HG03521 (cell line): ENCODE data around the gene ARHGAP25.
"Not testable (repeated sequence)": the region's sequence is repeated elsewhere in the genome, so short reads cannot be mapped to it uniquely, and the experiment has no call there.

Experiments used
- ATAC-seq: cut with Tn5 transposase; IDR thresholded peaks from one replicate; pipeline ENCODE4 v1.9.1; 2021; ENCODE audit warnings: mild to moderate bottlenecking, moderate library complexity; ENCODE audit not compliant: unreplicated experiment

The ARHGAP25 gene

GRCh38 chr2:68790600-68790999 is 56.0 kb downstream of the ARHGAP25 start:
- ATAC-seq: no peak

- no peak for ATAC-seq
Observed at GRCh38 chr2:68791914-68792313, 57.3 kb downstream of the ARHGAP25 start.

- ATAC-seq: no peak
Observed at GRCh38 chr2:68792751-68793150, 58.1 kb downstream of the ARHGAP25 start.

DNA sequence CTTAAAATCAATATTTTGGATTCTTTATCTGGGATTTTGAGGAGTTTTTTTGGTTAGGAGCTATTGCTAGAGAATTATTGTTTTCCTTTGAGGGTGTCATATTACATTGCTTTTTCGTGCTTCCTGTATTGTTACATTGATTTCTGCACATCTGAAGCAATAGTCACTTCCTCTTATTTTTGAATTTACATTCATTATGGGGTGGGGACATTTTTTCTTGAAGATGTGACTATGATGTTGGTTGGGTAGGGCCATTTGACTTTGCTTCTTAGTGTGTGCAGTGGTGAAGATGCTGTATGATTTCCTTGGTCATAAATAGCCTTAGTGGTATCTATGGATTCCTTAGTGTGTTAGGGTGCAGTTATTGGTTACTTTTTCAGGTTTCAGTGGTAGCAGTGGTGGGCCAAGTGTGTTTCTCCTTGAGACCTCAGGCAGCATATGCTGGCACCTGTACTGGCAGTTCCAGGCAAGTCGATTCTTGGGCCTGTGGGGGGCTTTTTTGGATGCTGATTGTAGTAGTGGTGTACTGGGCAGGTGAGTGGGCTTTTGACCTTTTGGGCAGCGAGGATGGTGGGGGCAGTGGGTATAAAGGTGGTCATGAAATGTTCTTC is 61.8 kb downstream of the ARHGAP25 start:
- no peak for ATAC-seq

- no peak for ATAC-seq
Observed at GRCh38 chr2:68798569-68798968, 64.0 kb downstream of the ARHGAP25 start.

DNA sequence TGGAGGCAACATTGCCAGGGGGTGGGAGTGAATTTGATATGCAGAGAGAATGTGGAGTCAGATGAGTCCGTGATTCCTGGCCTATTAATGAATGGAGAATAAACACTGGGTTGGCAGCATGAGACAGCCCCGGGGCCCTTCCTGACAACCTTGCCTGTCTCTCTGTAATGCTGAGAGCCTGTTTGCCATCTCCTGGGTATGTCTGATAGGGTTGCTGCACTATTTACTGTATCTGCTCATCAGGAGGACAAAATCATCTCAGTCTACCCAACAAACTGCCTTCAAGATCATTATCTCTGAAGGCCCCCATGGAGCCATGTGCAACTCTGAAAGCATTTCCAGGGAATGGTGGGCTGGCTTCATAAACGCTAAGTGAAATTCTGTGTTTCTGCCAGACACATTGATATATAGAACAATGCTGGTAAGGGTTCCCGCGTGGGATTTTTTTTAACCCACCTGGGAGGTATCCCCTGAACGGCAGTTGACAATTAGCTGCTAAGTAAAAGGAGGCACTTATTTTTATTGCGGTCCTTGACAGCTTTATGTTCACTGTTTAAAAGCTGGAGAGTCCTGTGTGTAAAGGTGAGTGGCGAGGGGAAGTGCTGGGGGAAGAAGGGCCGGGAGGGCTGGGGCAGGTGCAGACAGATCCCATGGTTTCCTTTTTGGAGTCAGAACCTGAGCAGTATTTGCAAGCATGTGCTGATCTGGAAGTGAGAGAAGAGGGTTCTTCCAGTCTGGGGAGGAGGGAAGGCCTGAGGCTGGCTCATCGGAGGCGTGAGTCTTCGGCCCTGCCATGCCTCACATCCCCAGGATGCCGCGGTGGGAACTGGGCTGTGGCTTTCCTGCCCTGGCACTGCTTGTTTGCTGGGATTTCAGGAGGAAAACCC is 64.8 kb downstream of the ARHGAP25 start:
- ATAC-seq: no peak

DNA sequence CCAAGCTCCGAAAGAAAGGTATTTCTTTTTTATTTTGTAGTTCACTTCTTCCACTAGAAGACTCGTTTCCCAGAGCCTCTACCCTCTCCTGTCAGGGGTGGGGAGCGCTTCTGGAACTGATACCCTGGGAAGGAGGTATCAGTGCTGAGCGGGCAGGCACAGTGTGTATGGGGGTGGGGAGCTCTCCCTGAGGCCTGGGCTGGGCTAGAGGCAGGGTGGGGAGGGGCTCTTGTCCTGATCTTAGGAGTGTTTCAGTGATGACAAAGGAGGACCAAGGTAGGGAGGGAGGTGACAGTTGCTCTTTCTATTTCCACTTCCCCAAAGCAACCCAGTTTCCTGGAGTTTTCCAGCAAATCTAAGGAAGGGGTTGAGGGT is 65.4 kb downstream of the ARHGAP25 start:
- no peak for ATAC-seq

DNA sequence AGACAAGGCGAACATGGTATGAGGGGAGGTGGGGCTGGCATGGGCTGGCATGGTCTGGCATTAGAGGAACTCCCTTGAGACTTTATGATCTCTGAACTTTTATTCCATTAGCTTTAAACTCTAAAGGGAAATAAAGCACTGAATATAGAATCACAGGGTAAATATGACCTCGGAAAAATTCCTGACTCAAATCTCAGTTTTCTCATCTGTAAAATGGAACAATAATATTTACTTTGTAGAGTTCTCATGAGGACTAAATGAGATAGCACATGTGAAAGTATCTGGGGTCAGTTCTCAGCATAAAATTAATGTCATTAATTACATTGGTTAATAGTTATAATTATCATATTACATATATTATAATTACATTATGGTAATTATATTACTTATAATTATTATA is 65.9 kb downstream of the ARHGAP25 start:
- ATAC-seq: no peak

GRCh38 chr2:68802161-68802560 is 67.5 kb downstream of the ARHGAP25 start:
- ATAC-seq: not testable (repeated sequence)

DNA sequence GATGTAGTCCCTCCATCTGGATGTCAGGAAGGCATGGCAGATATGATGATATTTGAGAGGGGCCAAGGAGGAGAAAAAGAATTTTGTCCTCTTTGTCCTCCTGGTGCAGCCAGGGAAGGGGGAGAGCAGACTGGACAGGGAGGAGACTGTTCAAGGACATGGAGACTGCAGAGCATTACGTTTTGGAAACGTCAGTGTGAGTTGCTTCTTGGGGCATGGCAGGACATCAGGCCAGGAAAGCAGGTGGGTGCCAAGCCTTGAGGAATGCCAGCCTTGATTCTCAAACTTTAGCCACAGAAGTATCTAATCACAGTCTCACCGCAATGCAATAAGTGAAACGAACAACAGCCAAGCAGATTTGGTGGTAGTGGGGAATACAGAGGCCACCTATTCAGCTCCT is 70.4 kb downstream of the ARHGAP25 start:
- ATAC-seq: no peak

- ATAC-seq: no peak
Observed at GRCh38 chr2:68806511-68807109, 72.0 kb downstream of the ARHGAP25 start.

DNA sequence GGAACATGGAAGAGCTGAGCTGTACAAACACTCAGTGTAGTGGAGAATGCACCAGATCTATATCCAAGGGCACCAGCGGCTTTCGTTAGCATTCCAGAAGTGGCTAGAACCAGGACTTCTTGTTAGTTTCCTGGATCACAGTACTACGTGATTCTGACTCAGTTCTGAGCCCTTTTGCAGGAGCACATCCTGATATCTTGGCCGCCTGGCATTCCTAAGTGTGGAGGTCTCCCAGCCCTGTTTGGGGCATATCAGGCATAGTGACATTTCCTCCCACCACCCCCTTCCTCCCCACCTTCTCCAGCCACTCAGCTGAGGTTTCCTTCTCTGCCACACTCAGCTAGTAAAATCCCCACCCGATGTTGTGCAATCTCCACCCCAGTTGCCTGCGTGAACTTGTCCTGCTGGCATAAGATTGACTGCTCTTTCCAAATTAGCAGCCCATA is 73.2 kb downstream of the ARHGAP25 start:
- no peak for ATAC-seq

DNA sequence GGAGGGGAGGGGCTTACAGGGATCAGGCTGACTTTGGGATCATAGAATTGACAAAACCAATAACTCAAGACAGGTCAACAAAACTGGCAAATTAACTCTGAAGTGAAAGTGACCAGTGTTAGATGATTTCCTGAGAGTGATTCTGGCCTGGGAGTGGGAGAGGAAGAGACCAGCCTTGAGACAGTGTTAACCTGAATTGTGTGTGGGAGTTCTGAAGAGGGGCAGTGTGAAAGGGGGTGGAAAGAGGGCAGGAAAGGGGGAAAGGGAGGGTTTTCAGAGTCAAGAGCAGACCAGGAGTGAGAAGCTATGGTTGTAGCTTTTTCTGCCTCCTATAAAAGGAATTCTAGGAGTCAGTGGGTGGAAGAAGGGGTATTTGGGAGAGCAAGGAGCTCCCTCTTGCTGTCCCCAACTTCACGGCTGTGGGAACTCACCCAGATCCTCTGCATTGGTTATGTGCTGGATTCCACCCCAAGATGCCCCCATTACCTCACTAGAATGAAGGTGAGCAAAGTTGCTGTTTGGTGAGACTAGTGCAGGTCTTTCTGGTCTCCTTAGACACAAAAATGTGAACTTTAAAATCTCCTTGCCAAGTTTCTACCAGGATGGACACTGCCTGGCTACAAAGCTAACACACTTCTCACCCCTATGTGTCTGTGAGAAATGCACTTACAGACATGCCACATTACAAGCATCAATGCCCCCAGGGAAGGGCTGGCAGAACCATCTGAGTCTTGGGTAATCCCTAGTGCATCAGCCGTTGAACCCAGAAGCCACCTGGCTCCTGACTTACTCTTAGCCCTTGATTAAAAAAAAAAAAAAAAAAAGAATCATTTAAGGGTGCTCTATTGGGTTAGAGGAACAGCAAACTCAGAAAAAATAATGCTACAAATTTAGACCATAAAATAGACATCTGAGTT is 75.0 kb downstream of the ARHGAP25 start:
- ATAC-seq: no peak

- ATAC-seq: no peak
Observed at GRCh38 chr2:68811364-68811763, 76.8 kb downstream of the ARHGAP25 start.

DNA sequence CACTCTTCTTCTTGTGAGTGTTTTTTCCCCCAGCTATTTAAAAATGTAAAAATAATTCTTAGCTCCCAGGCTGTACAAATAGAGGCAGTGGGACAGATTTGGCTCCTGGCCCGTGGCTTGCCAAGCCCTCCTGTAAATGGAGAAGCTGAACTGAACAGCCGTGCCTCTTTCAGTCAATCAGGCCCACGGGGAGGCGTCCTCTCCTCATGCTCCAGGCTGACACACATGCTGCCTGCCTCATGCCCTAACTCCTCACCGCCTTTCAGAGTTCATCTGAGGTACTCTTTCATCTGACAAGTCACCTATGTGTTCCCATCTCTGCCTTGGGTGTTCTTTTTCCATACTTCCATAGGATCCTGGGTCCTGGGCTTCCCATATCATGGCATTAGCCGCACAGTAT is 77.6 kb downstream of the ARHGAP25 start:
- no peak for ATAC-seq

- ATAC-seq: no peak
Observed at GRCh38 chr2:68813596-68813995, 79.0 kb downstream of the ARHGAP25 start.

GRCh38 chr2:68817306-68817705 is 82.7 kb downstream of the ARHGAP25 start:
- no peak for ATAC-seq

DNA sequence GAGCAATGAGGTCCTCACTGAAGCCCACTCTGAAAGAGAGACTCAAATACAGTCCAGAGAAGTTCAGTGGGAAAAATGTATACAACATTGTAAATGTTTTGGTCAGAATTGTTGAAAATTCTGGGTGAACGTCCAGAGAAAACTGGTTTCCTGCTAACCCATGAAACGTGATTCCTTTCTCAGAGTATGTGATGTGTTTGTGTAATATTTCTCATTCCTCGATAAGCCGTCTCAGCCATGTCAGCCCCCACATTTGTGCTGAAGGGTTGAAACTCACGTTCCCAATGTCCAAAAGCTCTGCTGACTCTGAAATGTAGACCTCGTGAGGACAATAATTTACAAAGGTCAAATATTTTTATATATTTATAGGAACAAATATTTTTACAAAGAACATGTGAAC is 84.9 kb downstream of the ARHGAP25 start:
- ATAC-seq: no peak

DNA sequence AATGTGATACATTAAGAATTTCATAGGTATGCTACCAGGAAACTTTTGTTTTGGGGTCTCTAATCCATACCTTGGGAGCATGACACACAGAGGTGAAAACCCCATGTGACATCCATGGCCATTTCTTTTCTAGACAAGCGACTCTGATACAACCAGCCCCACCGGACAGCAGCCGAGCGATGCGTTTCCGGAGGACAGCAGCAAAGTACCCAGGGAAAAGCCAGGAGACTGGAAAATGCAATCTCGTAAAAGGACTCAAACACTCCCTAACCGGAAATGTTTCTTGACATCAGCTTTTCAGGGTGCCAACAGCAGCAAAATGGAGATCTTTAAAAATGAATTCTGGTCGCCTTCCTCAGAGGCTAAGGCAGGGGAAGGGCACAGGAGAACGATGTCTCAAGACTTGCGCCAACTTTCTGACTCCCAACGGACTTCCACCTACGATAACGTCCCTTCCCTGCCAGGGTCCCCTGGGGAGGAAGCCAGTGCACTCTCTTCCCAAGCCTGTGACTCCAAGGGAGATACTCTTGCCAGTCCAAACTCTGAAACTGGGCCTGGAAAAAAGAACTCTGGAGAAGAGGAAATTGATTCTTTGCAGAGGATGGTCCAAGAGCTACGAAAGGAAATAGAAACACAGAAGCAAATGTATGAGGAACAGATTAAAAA is 87.7 kb downstream of the ARHGAP25 start:
- no peak for ATAC-seq

- ATAC-seq: no peak
Observed at GRCh38 chr2:68824831-68825230, 90.2 kb downstream of the ARHGAP25 start.
